Measurements from ENCODE around the gene WNT3. TPM values are rescaled to one million over a fixed set of nuclear protein-coding genes. Genes with fewer than 3 reads are reported as not detected.

The WNT3 gene
- total RNA-seq, 1 experiment from 2014 or later, result 5.5 TPM

- H3K4me1 ChIP-seq (ENCODE audit: control insufficient read depth in 1 of 2, insufficient read depth in 2 of 2, low read length in 2 of 2), result no peaks in the 10 kb centered on the region
- H3K9me2 ChIP-seq (ENCODE audit: insufficient read depth), result no peaks in the 10 kb centered on the region
- H3K27ac ChIP-seq (ENCODE audit: low read depth, low read length), result no peak overlapping the region
- H3K9ac ChIP-seq (ENCODE audit: low read length), result no peak overlapping the region
- no peak overlapping the region for H3K4me3 ChIP-seq (replicated peaks in 1 of 2; ENCODE audit: low read depth in 1 of 2, low read length in 2 of 2)
- ChIA-PET CTCF (interaction anchor here (1.1 kb wide), 1 partner anchor 13 kb away, joined by 5 read pairs; no protein-coding TSS in a partner anchor), RAD21 (ENCODE audit: low non-redundant PET in 1 of 2, low total read pairs in 2 of 2, uncharacterized antibody in 2 of 2, unreplicated experiment in 2 of 2) (no interaction called here), POLR2A (no interaction called here)
- intact Hi-C loops (cut with micrococcal nuclease), result no loop called here
- DNase-seq (ENCODE audit: low read depth, low spot score) (no peak), ATAC-seq (peak; percentile 63)
- H2AFZ ChIP-seq (ENCODE audit: low read depth, low read length, poor library complexity, severe bottlenecking), result no peak overlapping the region
- no peaks in the 10 kb centered on the region for H3K27me3 ChIP-seq (ENCODE audit: insufficient read depth, low read length)
- H3K79me2 ChIP-seq (ENCODE audit: insufficient read depth, low read length), result no peaks in the 10 kb centered on the region
- H3K4me2 ChIP-seq (ENCODE audit: low read length), result no peak overlapping the region
- H4K20me1 ChIP-seq (ENCODE audit: insufficient read depth), result no peaks in the 10 kb centered on the region
- no peaks in the 10 kb centered on the region for H3K9me3 ChIP-seq (ENCODE audit: control insufficient read depth in 1 of 2, insufficient read depth in 1 of 2, low read depth in 1 of 2, low read length in 2 of 2)
- BruUV-seq (replicated peaks), result no TSS peak
- H3K36me3 ChIP-seq (ENCODE audit: control insufficient read depth in 1 of 2, insufficient read depth in 2 of 2, low read length in 2 of 2), result no peaks in the 10 kb centered on the region
- TF ChIP-seq SRF (IDR thresholded peaks at IDR 0.05; ENCODE audit: low read depth) (no peak), ZNF274 (IDR thresholded peaks at IDR 0.05; ENCODE audit: low read depth, low read length) (no peak), ZBTB33 (IDR thresholded peaks at IDR 0.05; ENCODE audit: extremely low read depth, insufficient replicate concordance, low read length) (no peak), ELF1 (IDR thresholded peaks at IDR 0.05; ENCODE audit: borderline replicate concordance, low read depth) (no peak), FOSL1 (IDR thresholded peaks at IDR 0.05; ENCODE audit: low read depth) (no peak), EZH2 (IDR thresholded peaks at IDR 0.05) (no peak), REST (IDR thresholded peaks at IDR 0.05; ENCODE audit: low read depth) (no peak), MAX (IDR thresholded peaks at IDR 0.05) (no peak), YY1 (IDR thresholded peaks at IDR 0.05; ENCODE audit: extremely low read depth, insufficient replicate concordance, low read depth, low read length) (no peak), SP1 (IDR thresholded peaks at IDR 0.05; ENCODE audit: low read depth) (no peak), JUND (IDR thresholded peaks at IDR 0.05) (no peak), SIN3A (IDR thresholded peaks at IDR 0.05; ENCODE audit: low read depth) (no peak), RAD21 (IDR thresholded peaks at IDR 0.05; ENCODE audit: low read depth) (no peak), TCF7L2 (IDR thresholded peaks at IDR 0.05; ENCODE audit: borderline replicate concordance, extremely low read depth, insufficient read depth, insufficient read length) (no peak), POLR2A (IDR thresholded peaks at IDR 0.05; ENCODE audit: borderline replicate concordance, extremely low read depth, insufficient read depth, insufficient read length) (no peak), ZFX (IDR thresholded peaks at IDR 0.05) (no peak), EZH2phosphoT487 (IDR thresholded peaks at IDR 0.05; ENCODE audit: borderline replicate concordance) (no peak)
- TF ChIP-seq, protein P1, sequence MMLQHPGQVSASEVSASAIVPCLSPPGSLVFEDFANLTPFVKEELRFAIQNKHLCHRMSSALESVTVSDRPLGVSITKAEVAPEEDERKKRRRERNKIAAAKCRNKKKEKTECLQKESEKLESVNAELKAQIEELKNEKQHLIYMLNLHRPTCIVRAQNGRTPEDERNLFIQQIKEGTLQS (IDR thresholded peaks at IDR 0.05), result no peak
- TF ChIP-seq, protein P2, sequence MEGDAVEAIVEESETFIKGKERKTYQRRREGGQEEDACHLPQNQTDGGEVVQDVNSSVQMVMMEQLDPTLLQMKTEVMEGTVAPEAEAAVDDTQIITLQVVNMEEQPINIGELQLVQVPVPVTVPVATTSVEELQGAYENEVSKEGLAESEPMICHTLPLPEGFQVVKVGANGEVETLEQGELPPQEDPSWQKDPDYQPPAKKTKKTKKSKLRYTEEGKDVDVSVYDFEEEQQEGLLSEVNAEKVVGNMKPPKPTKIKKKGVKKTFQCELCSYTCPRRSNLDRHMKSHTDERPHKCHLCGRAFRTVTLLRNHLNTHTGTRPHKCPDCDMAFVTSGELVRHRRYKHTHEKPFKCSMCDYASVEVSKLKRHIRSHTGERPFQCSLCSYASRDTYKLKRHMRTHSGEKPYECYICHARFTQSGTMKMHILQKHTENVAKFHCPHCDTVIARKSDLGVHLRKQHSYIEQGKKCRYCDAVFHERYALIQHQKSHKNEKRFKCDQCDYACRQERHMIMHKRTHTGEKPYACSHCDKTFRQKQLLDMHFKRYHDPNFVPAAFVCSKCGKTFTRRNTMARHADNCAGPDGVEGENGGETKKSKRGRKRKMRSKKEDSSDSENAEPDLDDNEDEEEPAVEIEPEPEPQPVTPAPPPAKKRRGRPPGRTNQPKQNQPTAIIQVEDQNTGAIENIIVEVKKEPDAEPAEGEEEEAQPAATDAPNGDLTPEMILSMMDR (IDR thresholded peaks at IDR 0.05 in 2 of 3, conservative IDR thresholded peaks at IDR 0.05 in 1 of 3; ENCODE audit: borderline replicate concordance in 1 of 3, insufficient read depth in 1 of 3, low read depth in 2 of 3, low read length in 2 of 3), result no peak
These were observed 44.5 kb upstream of the WNT3 start for GRCh38 chr17:46862949-46863348.

Data from HCT116 (cell line).